ENCODE results near the gene C10orf120. TPM values are rescaled to one million over a fixed set of nuclear protein-coding genes. Genes with fewer than 3 reads are reported as not detected.

Gene C10orf120
- total and polyA plus RNA-seq, 2 experiments from 2014 or later, result not detected

DNA sequence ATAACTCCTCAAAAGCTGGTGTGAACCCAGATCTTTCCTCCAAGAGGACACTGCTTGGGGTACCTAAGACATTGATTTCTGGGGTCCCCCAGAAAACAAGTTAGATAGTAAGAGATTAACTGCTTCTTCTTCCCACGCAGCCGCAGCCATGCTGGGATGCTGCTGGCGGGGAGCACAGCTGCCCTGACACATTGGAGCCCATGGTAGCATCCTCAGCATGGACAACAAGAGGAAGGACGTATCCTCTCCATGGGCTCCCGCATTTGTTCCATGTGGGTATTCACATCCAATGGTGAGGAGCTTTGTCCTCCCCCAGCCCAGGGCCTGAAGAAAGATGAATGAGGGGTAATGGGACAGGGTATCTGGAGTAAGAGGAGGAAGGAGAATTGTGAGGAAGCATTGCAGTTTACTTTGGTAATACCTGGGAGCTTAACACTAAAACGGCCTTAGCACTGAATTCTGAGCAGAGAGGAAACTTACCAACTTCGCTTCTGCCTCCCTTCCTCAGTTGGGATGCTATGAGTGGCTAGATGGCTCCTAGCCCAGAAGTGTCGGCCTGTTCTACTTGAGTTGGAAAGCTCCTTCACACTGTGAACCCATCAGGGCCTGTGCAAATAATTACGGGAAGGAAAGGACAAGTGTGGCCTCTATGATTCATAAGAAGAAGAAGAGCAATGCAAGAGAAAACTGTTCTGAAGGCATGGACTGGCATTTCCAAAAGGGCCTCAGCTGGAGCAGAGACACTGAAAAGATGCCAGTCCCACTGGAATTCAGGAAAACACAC is 43.9 kb downstream of the C10orf120 start:
- H3K36me3 ChIP-seq, result no peaks in the 10 kb centered on the region
- no peaks in the 10 kb centered on the region for H3K4me1 ChIP-seq (ENCODE audit: low read depth)
- no peak overlapping the region for H3K27ac ChIP-seq
- no peaks in the 10 kb centered on the region for H3K27me3 ChIP-seq
- no peak overlapping the region for H3K4me3 ChIP-seq
- no peaks in the 10 kb centered on the region for H3K9me3 ChIP-seq (ENCODE audit: low read depth)
- no peak for DNase-seq (ENCODE audit: low read depth in 1 of 2, low spot score in 1 of 2)
- TF ChIP-seq, protein P1, sequence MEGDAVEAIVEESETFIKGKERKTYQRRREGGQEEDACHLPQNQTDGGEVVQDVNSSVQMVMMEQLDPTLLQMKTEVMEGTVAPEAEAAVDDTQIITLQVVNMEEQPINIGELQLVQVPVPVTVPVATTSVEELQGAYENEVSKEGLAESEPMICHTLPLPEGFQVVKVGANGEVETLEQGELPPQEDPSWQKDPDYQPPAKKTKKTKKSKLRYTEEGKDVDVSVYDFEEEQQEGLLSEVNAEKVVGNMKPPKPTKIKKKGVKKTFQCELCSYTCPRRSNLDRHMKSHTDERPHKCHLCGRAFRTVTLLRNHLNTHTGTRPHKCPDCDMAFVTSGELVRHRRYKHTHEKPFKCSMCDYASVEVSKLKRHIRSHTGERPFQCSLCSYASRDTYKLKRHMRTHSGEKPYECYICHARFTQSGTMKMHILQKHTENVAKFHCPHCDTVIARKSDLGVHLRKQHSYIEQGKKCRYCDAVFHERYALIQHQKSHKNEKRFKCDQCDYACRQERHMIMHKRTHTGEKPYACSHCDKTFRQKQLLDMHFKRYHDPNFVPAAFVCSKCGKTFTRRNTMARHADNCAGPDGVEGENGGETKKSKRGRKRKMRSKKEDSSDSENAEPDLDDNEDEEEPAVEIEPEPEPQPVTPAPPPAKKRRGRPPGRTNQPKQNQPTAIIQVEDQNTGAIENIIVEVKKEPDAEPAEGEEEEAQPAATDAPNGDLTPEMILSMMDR (IDR thresholded peaks at IDR 0.05; ENCODE audit: low read depth, low read length), result no peak

DNA sequence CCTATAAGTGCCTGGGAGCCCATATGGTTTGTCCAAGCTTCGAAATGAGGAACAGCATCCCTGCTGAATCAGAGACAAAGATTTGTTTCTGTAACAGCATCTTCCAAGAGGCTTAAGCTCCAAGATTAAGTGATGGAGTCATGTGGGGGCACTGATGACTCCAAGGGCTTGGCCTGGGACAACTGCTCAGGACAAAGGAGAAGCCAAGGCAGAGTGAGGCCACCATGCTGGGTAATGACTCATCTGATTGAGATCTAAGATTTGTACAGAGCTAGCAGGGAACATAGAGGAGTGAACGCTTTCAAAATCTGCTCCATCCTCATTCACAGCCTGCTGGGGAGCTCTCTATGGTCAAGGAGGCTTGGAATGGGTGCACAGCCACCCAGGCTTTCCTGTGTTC is 49.3 kb downstream of the C10orf120 start:
- H3K27me3 ChIP-seq, result no peaks in the 10 kb centered on the region
- no peaks in the 10 kb centered on the region for H3K36me3 ChIP-seq
- H3K9me3 ChIP-seq (ENCODE audit: low read depth), result no peaks in the 10 kb centered on the region
- H3K4me3 ChIP-seq, result no peak overlapping the region
- H3K27ac ChIP-seq, result no peak overlapping the region
- H3K4me1 ChIP-seq (ENCODE audit: low read depth), result no peaks in the 10 kb centered on the region
- no peak for DNase-seq (ENCODE audit: low read depth in 1 of 2, low spot score in 1 of 2)
- TF ChIP-seq, protein P1 (IDR thresholded peaks at IDR 0.05; ENCODE audit: low read depth, low read length), result no peak

DNA sequence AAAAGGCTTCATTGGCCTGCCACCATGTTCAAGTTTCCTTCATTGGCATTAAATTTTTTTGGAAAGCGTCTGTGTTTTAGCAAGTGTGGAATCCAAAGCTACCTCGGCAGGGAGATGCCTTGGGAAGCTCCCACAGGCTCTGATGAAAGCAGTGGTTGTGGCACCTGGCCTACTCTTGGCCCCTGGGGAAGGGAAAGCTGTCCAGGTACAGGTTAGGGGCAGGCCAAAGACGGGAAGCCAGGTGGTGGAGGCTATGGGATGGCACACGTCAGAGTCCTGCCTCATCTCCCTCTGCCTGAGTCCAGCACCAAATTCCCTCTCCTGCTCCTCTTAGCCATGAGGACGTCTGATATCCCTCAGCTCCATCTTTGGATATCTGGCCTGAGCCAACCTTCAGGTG is 49.7 kb downstream of the C10orf120 start:
- no peak for DNase-seq (ENCODE audit: low read depth in 1 of 2, low spot score in 1 of 2)
- TF ChIP-seq, protein P1 (IDR thresholded peaks at IDR 0.05; ENCODE audit: low read depth, low read length), result no peak
- no peaks in the 10 kb centered on the region for H3K36me3 ChIP-seq
- H3K27me3 ChIP-seq, result no peaks in the 10 kb centered on the region
- H3K27ac ChIP-seq, result no peak overlapping the region
- no peaks in the 10 kb centered on the region for H3K9me3 ChIP-seq (ENCODE audit: low read depth)
- H3K4me3 ChIP-seq, result no peak overlapping the region
- no peaks in the 10 kb centered on the region for H3K4me1 ChIP-seq (ENCODE audit: low read depth)

DNA sequence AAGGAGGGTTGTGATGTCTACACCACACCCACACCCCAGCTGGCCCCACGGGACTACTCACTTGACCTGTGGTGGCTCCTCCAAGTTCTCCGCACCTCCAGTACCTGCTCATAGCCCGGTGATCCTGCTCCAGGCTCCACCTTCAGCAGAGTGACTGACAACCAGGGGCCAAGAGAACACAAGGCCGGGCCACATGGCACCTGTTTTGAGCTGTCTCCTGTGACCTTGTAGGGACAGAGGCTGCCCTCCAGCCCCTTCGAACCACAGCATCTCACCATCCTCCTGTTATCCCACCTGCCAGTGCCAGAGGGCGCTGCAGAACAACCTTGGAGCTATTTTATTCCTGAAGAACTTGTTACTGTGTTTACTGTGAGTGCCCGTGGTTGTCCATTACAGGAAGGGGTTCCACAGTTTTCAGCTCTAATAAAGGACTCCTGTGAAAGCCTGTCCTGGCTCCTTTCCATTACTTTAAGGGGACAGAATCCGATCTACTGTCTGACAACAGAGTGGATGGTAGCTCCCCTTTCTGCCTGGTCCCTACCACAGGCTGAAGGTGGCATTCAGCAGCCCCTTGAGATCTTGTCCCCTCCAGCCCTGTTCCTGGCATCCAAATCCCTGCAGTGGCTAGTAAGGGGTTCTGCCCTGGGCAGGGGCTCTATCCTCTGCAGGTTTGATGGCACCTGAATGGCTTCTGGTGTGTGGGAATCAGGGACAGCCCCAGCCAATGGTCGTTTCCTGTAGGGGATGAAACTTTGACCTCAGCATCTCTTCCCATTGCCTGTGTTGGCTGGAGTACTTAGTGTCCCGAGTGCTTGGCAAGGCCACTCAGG is 50.8 kb downstream of the C10orf120 start:
- H3K4me1 ChIP-seq (ENCODE audit: low read depth), result no peaks in the 10 kb centered on the region
- H3K27me3 ChIP-seq, result no peaks in the 10 kb centered on the region
- TF ChIP-seq, protein P1 (IDR thresholded peaks at IDR 0.05; ENCODE audit: low read depth, low read length), result peak; percentile 69
- DNase-seq (ENCODE audit: low read depth in 1 of 2, low spot score in 1 of 2), result peak; percentile 39 to 71
- no peaks in the 10 kb centered on the region for H3K36me3 ChIP-seq
- no peak overlapping the region for H3K27ac ChIP-seq
- no peak overlapping the region for H3K4me3 ChIP-seq
- H3K9me3 ChIP-seq (ENCODE audit: low read depth), result no peaks in the 10 kb centered on the region

Other genes starting within 250 kb of the C10orf120 start
- gene ARMS2, start 245.2 kb downstream of the C10orf120 start, total RNA-seq, result not detected in 2 replicates
- not detected in 2 replicates for gene ARMS2, start 245.2 kb downstream of the C10orf120 start, polyA plus RNA-seq
- 139 and 154 TPM in 2 replicates for gene HTRA1, start 238.3 kb downstream of the C10orf120 start, total RNA-seq
- 226 and 289 TPM in 2 replicates for gene HTRA1, start 238.3 kb downstream of the C10orf120 start, polyA plus RNA-seq
- gene DMBT1, start 139.1 kb downstream of the C10orf120 start, total RNA-seq, result 0.07 TPM in 1 of 2 replicates, not detected in the other
- gene DMBT1, start 139.1 kb downstream of the C10orf120 start, polyA plus RNA-seq, result not detected in 2 replicates
- 0.30 TPM in 1 of 2 replicates, not detected in the other for gene CUZD1, start 146.0 kb upstream of the C10orf120 start, total RNA-seq
- gene CUZD1, start 146.0 kb upstream of the C10orf120 start, polyA plus RNA-seq, result not detected in 2 replicates
- 1.8 TPM in 1 of 2 replicates, not detected in the other for gene FAM24B, start 179.7 kb upstream of the C10orf120 start, total RNA-seq
- gene FAM24B, start 179.7 kb upstream of the C10orf120 start, polyA plus RNA-seq, result 0.94 TPM in 1 of 2 replicates, not detected in the other
- gene FAM24A, start 210.8 kb upstream of the C10orf120 start, total RNA-seq, result not detected in 2 replicates
- not detected in 2 replicates for gene FAM24A, start 210.8 kb upstream of the C10orf120 start, polyA plus RNA-seq

All from cardiac muscle cell (in vitro differentiated cells and primary cell).